CD4-positive, alpha-beta memory T cell (primary cell): Measurements from ENCODE around the gene GIMAP5. TPM values are rescaled to one million over a fixed set of nuclear protein-coding genes. Genes with fewer than 3 reads are reported as not detected.

ENCODE experiments used
- CTCF ChIA-PET: fragments of 350-600 bp; sonication (Branson Sonifier 250); formaldehyde crosslinking; loops from one replicate; lab custom pipeline; 2021; ENCODE audit warnings: inconsistent platforms; ENCODE audit not compliant: partially characterized antibody; lab: Charles Lee
- POLR2A ChIA-PET: fragments of 350-600 bp; sonication (Branson Sonifier 250); formaldehyde crosslinking; loops from one replicate; lab custom pipeline; 2021; ENCODE audit not compliant: partially characterized antibody; lab: Charles Lee
- DNase-seq, 5 donors: peaks; one replicate each; pipeline versions ENCODE4 v3.0.0 to v3.0.0-alpha.2; 2020 to 2022; ENCODE audit warnings: mixed read lengths in 1 of 5
- H3K27ac ChIP-seq: one replicate; pipeline ENCODE4 v1.7.0; 2013; ENCODE audit warnings: low read depth, low read length
- H3K27me3 ChIP-seq: 2 replicates; pipeline ENCODE4 v1.7.0; 2013; ENCODE audit warnings: mild to moderate bottlenecking, low read length, moderate library complexity; ENCODE audit not compliant: insufficient read depth
- H3K36me3 ChIP-seq: 2 replicates; pipeline ENCODE4 v1.7.0; 2013; ENCODE audit warnings: mild to moderate bottlenecking, low read length, moderate library complexity; ENCODE audit not compliant: insufficient read depth
- H3K4me1 ChIP-seq: 2 replicates; pipeline ENCODE4 v1.7.0; 2013; ENCODE audit warnings: mild to moderate bottlenecking, low read length, moderate library complexity; ENCODE audit not compliant: insufficient read depth
- H3K4me3 ChIP-seq, 2 donors: one replicate each; pipeline ENCODE4 v1.7.0; 2013; ENCODE audit warnings: low read length in 2 of 2, mild to moderate bottlenecking in 1 of 2
- H3K9me3 ChIP-seq, 2 donors: one replicate each; pipeline ENCODE4 v1.7.0; 2013; ENCODE audit warnings: low read length in 2 of 2, control low read depth in 1 of 2; ENCODE audit not compliant: control insufficient read depth in 1 of 2
- H3K27ac Mint-ChIP-seq, 7 donors: one replicate each; pipeline ENCODE4 v1.8.0; 2020 to 2021; ENCODE audit warnings: mixed read lengths in 7 of 7, mild to moderate bottlenecking in 6 of 7, inconsistent platforms in 3 of 7, moderate library complexity in 3 of 7
- H3K27me3 Mint-ChIP-seq, 2 donors: one replicate each; pipeline ENCODE4 v1.8.0; 2020 to 2021; ENCODE audit warnings: mixed read lengths in 2 of 2
- H3K36me3 Mint-ChIP-seq, 2 donors: one replicate each; pipeline ENCODE4 v1.8.0; 2020 to 2021; ENCODE audit warnings: mixed read lengths in 2 of 2, inconsistent platforms in 1 of 2, mild to moderate bottlenecking in 1 of 2
- H3K4me1 Mint-ChIP-seq, 4 donors: one replicate each; pipeline ENCODE4 v1.8.0; 2020 to 2021; ENCODE audit warnings: mixed read lengths in 4 of 4, mild to moderate bottlenecking in 1 of 4
- H3K4me3 Mint-ChIP-seq, 8 donors: one replicate each; pipeline ENCODE4 v1.8.0; 2020 to 2021; ENCODE audit warnings: mixed read lengths in 8 of 8, mild to moderate bottlenecking in 7 of 8, moderate library complexity in 6 of 8, inconsistent platforms in 3 of 8
- H3K9me3 Mint-ChIP-seq, 8 donors: one replicate each; pipeline ENCODE4 v1.8.0; 2020 to 2021; ENCODE audit warnings: mixed read lengths in 8 of 8, mild to moderate bottlenecking in 5 of 8, inconsistent platforms in 3 of 8, moderate library complexity in 1 of 8
- intact Hi-C: fragments of 100-400 bp; cut with micrococcal nuclease; formaldehyde crosslinking; loops from one replicate; pipeline ENCODE4 v1.15.1; 2023
- polyA plus RNA-seq, 2 donors: library from polyadenylated mRNA; unstranded; fragments of 300-500 nt; fragmentation: Illumina TruSeq; gene quantifications; one replicate each; pipeline ENCODE4 v1.2.3, GENCODE V29; 2021
- total RNA-seq, 2 experiments: library from RNA; stranded (reverse); gene quantifications; one replicate each; pipeline ENCODE4 v1.2.3, GENCODE V29; 2021

The GIMAP5 gene
- total and polyA plus RNA-seq, 4 experiments from 2014 or later = 296 to 679 (median 356) TPM

- peaks cover 57 to 94% (median 64%) of the 10 kb centered on the region in 4 donors for H3K4me1 Mint-ChIP-seq
- peak overlapping the region; percentile 92 to 100 (median 98) for H3K4me3 Mint-ChIP-seq
- H3K27ac Mint-ChIP-seq = peak overlapping the region; percentile 86 to 98 (median 96)
- CTCF ChIA-PET = interaction anchor here (0.8 to 3.3 kb wide), 5 partner anchors 19 to 288 kb away, joined by 3 to 26 read pairs (median 15); partner anchors contain the start of genes GIMAP1 and GIMAP6
- H3K36me3 Mint-ChIP-seq = peaks cover 43 to 45% of the 10 kb centered on the region in 2 donors
- peaks cover 0 to 7% (median 0%) of the 10 kb centered on the region in 8 donors for H3K9me3 Mint-ChIP-seq
- no peaks in the 10 kb centered on the region for H3K27me3 Mint-ChIP-seq
- peak in 1 of 5 donors; percentile 35 for DNase-seq
- intact Hi-C loops = loop anchor here (1.0 to 5.0 kb wide), 6 partner anchors 18 to 287 kb away; partner anchors contain the start of genes GIMAP1, GIMAP2, GIMAP6 and GIMAP8
- Histone ChIP-seq H3K27me3 (no peaks in the 10 kb centered on the region), H3K4me1 (peaks cover 64% of the 10 kb centered on the region), H3K9me3 (no peaks in the 10 kb centered on the region), H3K4me3 (peak overlapping the region; percentile 81 to 82), H3K27ac (peak overlapping the region; percentile 83), H3K36me3 (peaks cover 21% of the 10 kb centered on the region)
- POLR2A ChIA-PET = interaction anchor here (0.7 to 26.3 kb wide), 23 partner anchors 9 to 291 kb away, joined by 3 to 593 read pairs (median 20); partner anchors contain the start of genes GIMAP1, GIMAP2, GIMAP4 and GIMAP6
Measured at GRCh38 chr7:150736864-150737263, 354 bp upstream of the GIMAP5 start.

DNA sequence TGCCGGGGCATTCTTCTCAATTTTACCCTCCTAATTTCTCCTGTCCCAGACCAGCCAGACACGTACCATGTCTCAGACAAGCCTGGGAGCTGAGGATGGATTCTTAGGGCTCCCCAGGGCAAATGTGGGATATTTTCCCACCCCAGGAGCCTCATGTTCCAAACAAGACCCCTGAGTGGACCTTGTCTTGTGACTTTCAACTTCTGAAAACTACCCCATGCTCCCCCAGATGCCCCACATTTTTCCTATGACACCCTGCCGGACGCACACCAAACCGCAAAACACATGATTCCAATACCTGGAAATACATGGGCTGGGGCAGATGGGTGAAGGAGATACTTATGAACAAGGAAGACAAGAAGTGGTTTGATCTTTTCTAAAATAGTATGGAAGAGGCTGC is 874 bp downstream of the GIMAP5 start:
- H3K27ac Mint-ChIP-seq = peak overlapping the region; percentile 86 to 98 (median 96)
- no peaks in the 10 kb centered on the region for H3K27me3 ChIP-seq
- H3K27ac ChIP-seq = peak overlapping the region; percentile 83
- ChIA-PET CTCF (interaction anchor here (0.8 to 3.3 kb wide), 13 partner anchors 10 to 289 kb away, joined by 3 to 26 read pairs (median 4); partner anchors contain the start of genes GIMAP1, GIMAP4 and GIMAP6), POLR2A (interaction anchor here (0.7 to 26.3 kb wide), 40 partner anchors 8 to 334 kb away, joined by 3 to 593 read pairs (median 8); partner anchors contain the start of genes GIMAP1, GIMAP2, GIMAP4 and GIMAP6)
- peak in 1 of 5 donors; percentile 28 for DNase-seq
- peak overlapping the region; percentile 81 to 82 for H3K4me3 ChIP-seq
- peak overlapping the region; percentile 92 to 100 (median 98) for H3K4me3 Mint-ChIP-seq
- H3K4me1 ChIP-seq = peaks cover 64% of the 10 kb centered on the region
- peaks cover 55 to 57% of the 10 kb centered on the region in 2 donors for H3K36me3 Mint-ChIP-seq
- intact Hi-C loops = loop anchor here (5.0 kb wide), 3 partner anchors 51 to 106 kb away; partner anchors contain the start of genes GIMAP2 and GIMAP6
- H3K9me3 ChIP-seq = no peaks in the 10 kb centered on the region
- peaks cover 57 to 94% (median 64%) of the 10 kb centered on the region in 4 donors for H3K4me1 Mint-ChIP-seq
- peaks cover 33% of the 10 kb centered on the region for H3K36me3 ChIP-seq
- H3K27me3 Mint-ChIP-seq = no peaks in the 10 kb centered on the region
- H3K9me3 Mint-ChIP-seq = peaks cover 0 to 9% (median 0%) of the 10 kb centered on the region in 8 donors

DNA sequence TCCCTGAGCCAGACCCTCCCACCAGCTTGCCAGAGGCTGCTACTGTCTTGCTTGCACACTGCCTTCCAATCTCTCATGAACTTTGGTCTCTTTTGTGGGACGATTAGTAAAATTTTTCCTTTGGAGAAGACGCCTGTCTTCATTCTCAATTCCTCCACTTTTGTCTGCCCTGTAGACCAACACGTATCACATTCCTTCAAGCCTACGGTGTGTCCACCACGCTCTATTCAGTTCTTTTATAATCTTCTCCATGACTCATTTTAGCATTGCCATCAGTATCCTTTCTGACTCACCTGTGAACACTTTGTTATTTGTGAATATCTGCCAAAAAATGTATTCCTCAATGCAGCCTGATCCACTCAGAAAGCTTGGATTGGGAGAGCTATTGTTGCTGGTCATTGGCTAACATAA is 1.4 kb downstream of the GIMAP5 start:
- DNase-seq = peak in 1 of 5 donors; percentile 47
- H3K27ac Mint-ChIP-seq = peak overlapping the region; percentile 86 to 98 (median 96)
- H3K4me3 ChIP-seq = peak overlapping the region; percentile 81 to 82
- H3K27ac ChIP-seq = peak overlapping the region; percentile 83
- peaks cover 0 to 9% (median 0%) of the 10 kb centered on the region in 8 donors for H3K9me3 Mint-ChIP-seq
- H3K4me1 ChIP-seq = peaks cover 64% of the 10 kb centered on the region
- H3K9me3 ChIP-seq = no peaks in the 10 kb centered on the region
- H3K27me3 Mint-ChIP-seq = no peaks in the 10 kb centered on the region
- POLR2A ChIA-PET = interaction anchor here (0.5 to 26.3 kb wide), 39 partner anchors 8 to 897 kb away, joined by 3 to 593 read pairs (median 8); partner anchors contain the start of genes GIMAP1, GIMAP2, GIMAP4 and GIMAP6
- H3K27me3 ChIP-seq = no peaks in the 10 kb centered on the region
- intact Hi-C loops = loop anchor here (5.0 kb wide), 3 partner anchors 51 to 106 kb away; partner anchors contain the start of genes GIMAP2 and GIMAP6
- H3K4me1 Mint-ChIP-seq = peaks cover 55 to 94% (median 63%) of the 10 kb centered on the region in 4 donors
- peaks cover 38% of the 10 kb centered on the region for H3K36me3 ChIP-seq
- H3K4me3 Mint-ChIP-seq = peak overlapping the region; percentile 92 to 100 (median 98)
- peaks cover 60 to 62% of the 10 kb centered on the region in 2 donors for H3K36me3 Mint-ChIP-seq
- CTCF ChIA-PET = interaction anchor here (0.9 to 3.3 kb wide), 12 partner anchors 10 to 290 kb away, joined by 3 to 26 read pairs (median 4); partner anchors contain the start of genes GIMAP1, GIMAP4 and GIMAP6

DNA sequence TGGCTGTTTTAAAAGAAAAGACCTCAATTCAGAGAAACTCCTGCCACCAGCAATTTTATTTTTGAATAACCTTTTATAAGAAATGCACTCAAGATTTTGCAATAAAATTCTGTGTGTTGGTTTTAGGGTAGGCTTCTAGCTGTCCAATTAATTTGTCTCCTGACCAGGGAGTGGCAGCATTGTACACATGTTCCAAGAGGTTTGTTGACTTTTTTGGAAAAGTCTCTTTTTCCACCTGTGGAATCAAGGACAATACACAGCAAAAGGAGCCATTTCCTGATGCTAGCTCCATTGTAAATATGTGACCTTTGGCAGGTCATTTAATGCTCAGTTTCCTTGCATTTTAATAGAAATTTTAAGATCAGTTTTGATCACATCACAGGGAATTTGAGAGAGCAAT is 1.8 kb downstream of the GIMAP5 start:
- no peaks in the 10 kb centered on the region for H3K9me3 ChIP-seq
- peak overlapping the region; percentile 81 to 82 for H3K4me3 ChIP-seq
- H3K36me3 ChIP-seq = peaks cover 43% of the 10 kb centered on the region
- ChIA-PET POLR2A (interaction anchor here (0.5 to 26.3 kb wide), 32 partner anchors 7 to 896 kb away, joined by 3 to 593 read pairs (median 10); partner anchors contain the start of genes GIMAP1, GIMAP2, GIMAP4 and GIMAP6), CTCF (interaction anchor here (1.0 to 3.3 kb wide), 7 partner anchors 9 to 290 kb away, joined by 3 to 26 read pairs (median 6); partner anchors contain the start of genes GIMAP1, GIMAP4 and GIMAP6)
- Mint-ChIP-seq H3K9me3 (peaks cover 0 to 9% (median 0%) of the 10 kb centered on the region in 8 donors), H3K27me3 (no peaks in the 10 kb centered on the region), H3K27ac (peak overlapping the region; percentile 86 to 98 (median 96)), H3K4me3 (peak overlapping the region; percentile 92 to 100 (median 98)), H3K36me3 (peaks cover 65 to 66% of the 10 kb centered on the region in 2 donors), H3K4me1 (peaks cover 54 to 94% (median 62%) of the 10 kb centered on the region in 4 donors)
- no peaks in the 10 kb centered on the region for H3K27me3 ChIP-seq
- H3K27ac ChIP-seq = peak overlapping the region; percentile 83
- peaks cover 64% of the 10 kb centered on the region for H3K4me1 ChIP-seq
- no peak for DNase-seq
- intact Hi-C loops = loop anchor here (5.0 kb wide), 3 partner anchors 52 to 107 kb away; partner anchors contain the start of genes GIMAP2 and GIMAP6

DNA sequence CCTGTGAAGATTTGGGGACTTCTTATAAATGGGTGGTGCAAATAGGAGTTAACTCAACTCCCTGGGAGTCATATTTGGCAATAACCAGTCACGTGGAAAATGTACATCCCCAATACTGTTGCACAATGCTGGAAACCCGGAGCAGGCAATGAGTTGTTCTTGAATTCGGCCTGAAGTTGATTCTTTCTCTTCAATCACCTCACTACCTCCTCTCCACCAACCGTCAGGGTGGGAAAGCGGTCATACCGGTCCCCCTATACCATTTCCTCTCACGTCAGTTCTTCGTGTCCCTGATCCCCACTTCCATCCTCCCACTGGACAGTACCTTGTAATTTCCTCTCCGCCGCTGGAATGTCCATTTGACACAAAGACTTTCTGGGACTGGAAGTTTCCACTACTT is 2.8 kb downstream of the GIMAP5 start:
- Mint-ChIP-seq H3K27ac (peak overlapping the region; percentile 86 to 97 (median 96)), H3K9me3 (peaks cover 0 to 10% (median 0%) of the 10 kb centered on the region in 8 donors), H3K4me1 (peaks cover 51 to 94% (median 61%) of the 10 kb centered on the region in 4 donors), H3K36me3 (peaks cover 75 to 77% of the 10 kb centered on the region in 2 donors), H3K4me3 (peak overlapping the region; percentile 92 to 100 (median 98)), H3K27me3 (no peaks in the 10 kb centered on the region)
- H3K4me3 ChIP-seq = peak overlapping the region; percentile 81 to 82
- CTCF ChIA-PET = interaction anchor here (1.1 to 3.3 kb wide), 2 partner anchors 108 to 291 kb away, joined by 3 to 15 read pairs; partner anchors contain the start of gene GIMAP6
- peaks cover 51% of the 10 kb centered on the region for H3K36me3 ChIP-seq
- intact Hi-C loops = loop anchor here (2.0 to 5.0 kb wide), 2 partner anchors 171 to 223 kb away; no protein-coding TSS in a partner anchor
- peak overlapping the region; percentile 83 for H3K27ac ChIP-seq
- no peaks in the 10 kb centered on the region for H3K9me3 ChIP-seq
- DNase-seq = peak in 1 of 5 donors; percentile 46
- POLR2A ChIA-PET = interaction anchor here (1.3 to 26.3 kb wide), 20 partner anchors 6 to 290 kb away, joined by 5 to 593 read pairs (median 128); partner anchors contain the start of genes GIMAP1, GIMAP2, GIMAP4 and GIMAP5
- peaks cover 64% of the 10 kb centered on the region for H3K4me1 ChIP-seq
- no peaks in the 10 kb centered on the region for H3K27me3 ChIP-seq

- H3K27me3 Mint-ChIP-seq = no peaks in the 10 kb centered on the region
- intact Hi-C loops = loop anchor here (5.0 kb wide), 1 partner anchor 225 kb away; no protein-coding TSS in a partner anchor
- peak overlapping the region; percentile 81 to 82 for H3K4me3 ChIP-seq
Measured at GRCh38 chr7:150742286-150742968, 5.2 kb downstream of the GIMAP5 start.

More at GRCh38 chr7:150742286-150742968, 5.2 kb downstream of the GIMAP5 start:
- peak in 1 of 5 donors; percentile 37 for DNase-seq
- POLR2A ChIA-PET = interaction anchor here (0.9 to 12.4 kb wide), 25 partner anchors 12 to 292 kb away, joined by 3 to 593 read pairs (median 11); partner anchors contain the start of genes GIMAP1, GIMAP2, GIMAP4 and GIMAP5
- Mint-ChIP-seq H3K4me3 (peak overlapping the region; percentile 92 to 100 (median 98)), H3K4me1 (peaks cover 56 to 95% (median 65%) of the 10 kb centered on the region in 4 donors), H3K9me3 (peaks cover 0 to 10% (median 0%) of the 10 kb centered on the region in 8 donors), H3K36me3 (peaks cover 85 to 86% of the 10 kb centered on the region in 2 donors), H3K27ac (peak overlapping the region; percentile 86 to 97 (median 96))
- peaks cover 56% of the 10 kb centered on the region for H3K36me3 ChIP-seq
- peaks cover 67% of the 10 kb centered on the region for H3K4me1 ChIP-seq
- H3K27me3 ChIP-seq = no peaks in the 10 kb centered on the region
- CTCF ChIA-PET = interaction anchor here (0.8 to 5.6 kb wide), 14 partner anchors 8 to 293 kb away, joined by 3 to 38 read pairs (median 8); partner anchors contain the start of genes GIMAP1, GIMAP2, GIMAP4 and GIMAP6
- H3K27ac ChIP-seq = peak overlapping the region; percentile 83
- no peaks in the 10 kb centered on the region for H3K9me3 ChIP-seq
